ENCODE data around the gene ENPEP.
"Not testable (repeated sequence)": the region's sequence is repeated elsewhere in the genome, so short reads cannot be mapped to it uniquely, and the experiment has no call there.

ENPEP gene

GRCh38 chr4:110460074-110460746 is 15.7 kb upstream of the ENPEP start:
- Histone ChIP-seq H3K27ac (no peak overlapping the region), H3K27me3 (ENCODE audit: insufficient read depth, low read depth) (no peaks in the 10 kb centered on the region), H2AFZ (ENCODE audit: low read depth) (no peak overlapping the region), H3K79me2 (ENCODE audit: insufficient read depth, low read depth) (no peaks in the 10 kb centered on the region), H4K20me1 (ENCODE audit: insufficient read depth) (no peaks in the 10 kb centered on the region), H3K4me1 (ENCODE audit: low read depth, poor library complexity, severe bottlenecking) (no peaks in the 10 kb centered on the region), H3K9ac (no peak overlapping the region), H3K4me3 (IDR thresholded peaks at IDR 0.05; ENCODE audit: insufficient read depth, low read depth, low read length) (no peak overlapping the region), H3K4me2 (no peak overlapping the region), H3K36me3 (ENCODE audit: insufficient read depth) (no peaks in the 10 kb centered on the region)
- no peak for TF ChIP-seq CTCF (conservative IDR thresholded peaks at IDR 0.05; ENCODE audit: low read depth, low read length)

- Histone ChIP-seq H2AFZ (ENCODE audit: low read depth) (no peak overlapping the region), H4K20me1 (ENCODE audit: insufficient read depth) (no peaks in the 10 kb centered on the region), H3K4me3 (IDR thresholded peaks at IDR 0.05; ENCODE audit: insufficient read depth, low read depth, low read length) (no peak overlapping the region), H3K27me3 (ENCODE audit: insufficient read depth, low read depth) (no peaks in the 10 kb centered on the region; the same call in 1 of the 2 replicates), H3K27ac (no peak overlapping the region), H3K9ac (no peak overlapping the region), H3K4me2 (no peak overlapping the region), H3K4me1 (ENCODE audit: low read depth, poor library complexity, severe bottlenecking) (no peaks in the 10 kb centered on the region), H3K36me3 (ENCODE audit: insufficient read depth) (no peaks in the 10 kb centered on the region), H3K79me2 (ENCODE audit: insufficient read depth, low read depth) (no peaks in the 10 kb centered on the region)
- no peak for TF ChIP-seq CTCF (conservative IDR thresholded peaks at IDR 0.05; ENCODE audit: low read depth, low read length)
Observed at GRCh38 chr4:110467400-110467799, 8.6 kb upstream of the ENPEP start.

GRCh38 chr4:110472583-110473329 is 3.2 kb upstream of the ENPEP start:
- Histone ChIP-seq H3K4me2 (no peak overlapping the region), H3K27me3 (ENCODE audit: insufficient read depth, low read depth) (no peaks in the 10 kb centered on the region; the same call in 1 of the 2 replicates), H3K36me3 (ENCODE audit: insufficient read depth) (no peaks in the 10 kb centered on the region), H4K20me1 (ENCODE audit: insufficient read depth) (no peaks in the 10 kb centered on the region), H3K4me1 (ENCODE audit: low read depth, poor library complexity, severe bottlenecking) (no peaks in the 10 kb centered on the region), H3K4me3 (IDR thresholded peaks at IDR 0.05; ENCODE audit: insufficient read depth, low read depth, low read length) (no peak overlapping the region), H3K79me2 (ENCODE audit: insufficient read depth, low read depth) (no peaks in the 10 kb centered on the region), H3K27ac (no peak overlapping the region), H3K9ac (no peak overlapping the region), H2AFZ (ENCODE audit: low read depth) (no peak overlapping the region)
- TF ChIP-seq CTCF (conservative IDR thresholded peaks at IDR 0.05; ENCODE audit: low read depth, low read length): no peak

- no peaks in the 10 kb centered on the region for H3K79me2 ChIP-seq (ENCODE audit: insufficient read depth, low read depth)
- H3K9ac ChIP-seq: no peak overlapping the region
- H3K36me3 ChIP-seq (ENCODE audit: insufficient read depth): no peaks in the 10 kb centered on the region
- TF ChIP-seq CTCF (conservative IDR thresholded peaks at IDR 0.05; ENCODE audit: low read depth, low read length): no peak
- H3K27me3 ChIP-seq (ENCODE audit: insufficient read depth, low read depth): no peaks in the 10 kb centered on the region
- H2AFZ ChIP-seq (ENCODE audit: low read depth): no peak overlapping the region
- no peaks in the 10 kb centered on the region for H3K4me1 ChIP-seq (ENCODE audit: low read depth, poor library complexity, severe bottlenecking)
- H3K4me3 ChIP-seq (IDR thresholded peaks at IDR 0.05; ENCODE audit: insufficient read depth, low read depth, low read length): no peak overlapping the region
- H3K4me2 ChIP-seq: no peak overlapping the region
- no peaks in the 10 kb centered on the region for H4K20me1 ChIP-seq (ENCODE audit: insufficient read depth)
- no peak overlapping the region for H3K27ac ChIP-seq
Observed at GRCh38 chr4:110474481-110474880, 1.5 kb upstream of the ENPEP start.

- not testable (repeated sequence) for H3K27me3 ChIP-seq (ENCODE audit: insufficient read depth, low read depth); H4K20me1 ChIP-seq (ENCODE audit: insufficient read depth); H3K4me3 ChIP-seq (IDR thresholded peaks at IDR 0.05; ENCODE audit: insufficient read depth, low read depth, low read length); H3K79me2 ChIP-seq (ENCODE audit: insufficient read depth, low read depth); H3K4me1 ChIP-seq (ENCODE audit: low read depth, poor library complexity, severe bottlenecking); H3K9ac ChIP-seq; H3K4me2 ChIP-seq; H3K36me3 ChIP-seq (ENCODE audit: insufficient read depth); H2AFZ ChIP-seq (ENCODE audit: low read depth); H3K27ac ChIP-seq
Observed at GRCh38 chr4:110475080-110475479, 875 bp upstream of the ENPEP start.

All from KMS-11 (cell line).